HG03066 (cell line): Measurements from ENCODE around the gene FBXO27.
"Not testable (repeated sequence)": the region's sequence is repeated elsewhere in the genome, so short reads cannot be mapped to it uniquely, and the experiment has no call there.

Experiments
- ATAC-seq: cut with Tn5 transposase; IDR thresholded peaks from one replicate; pipeline ENCODE4 v1.9.1; 2021; ENCODE audit warnings: low read depth; ENCODE audit not compliant: unreplicated experiment

The FBXO27 gene

GRCh38 chr19:39032063-39032918 is at the start of gene FBXO27:
FBXO27 (minus strand) TSS chr19:39032549; CDS start chr19:39032227, 322 bp downstream.
- no peak for ATAC-seq

GRCh38 chr19:39080431-39080830 is 48.1 kb upstream of the FBXO27 start:
- ATAC-seq = no peak

- no peak for ATAC-seq
These were observed 46.3 kb upstream of the FBXO27 start for GRCh38 chr19:39078436-39079200.

GRCh38 chr19:39077323-39077722 is 45.0 kb upstream of the FBXO27 start:
- no peak for ATAC-seq

GRCh38 chr19:39074942-39075341 is 42.6 kb upstream of the FBXO27 start:
- no peak for ATAC-seq

- no peak for ATAC-seq
These were observed 41.9 kb upstream of the FBXO27 start for GRCh38 chr19:39074205-39074692.

- no peak for ATAC-seq
These were observed 38.5 kb upstream of the FBXO27 start for GRCh38 chr19:39070888-39071287.

GRCh38 chr19:39068259-39068658 is 35.9 kb upstream of the FBXO27 start:
- ATAC-seq = not testable (repeated sequence)

GRCh38 chr19:39067104-39067503 is 34.8 kb upstream of the FBXO27 start:
- ATAC-seq = no peak

GRCh38 chr19:39065928-39066327 is 33.6 kb upstream of the FBXO27 start:
- no peak for ATAC-seq

- ATAC-seq = no peak
These were observed 32.1 kb upstream of the FBXO27 start for GRCh38 chr19:39064405-39064804.

- ATAC-seq = no peak
These were observed 27.8 kb upstream of the FBXO27 start for GRCh38 chr19:39060171-39060570.

- no peak for ATAC-seq
These were observed 27.0 kb upstream of the FBXO27 start for GRCh38 chr19:39059302-39059701.

GRCh38 chr19:39057615-39058014 is 25.3 kb upstream of the FBXO27 start:
- ATAC-seq = no peak

GRCh38 chr19:39054091-39054470 is 21.7 kb upstream of the FBXO27 start:
- no peak for ATAC-seq

GRCh38 chr19:39053276-39054090 is 21.1 kb upstream of the FBXO27 start:
- no peak for ATAC-seq

GRCh38 chr19:39052846-39053245 is 20.5 kb upstream of the FBXO27 start:
- ATAC-seq = no peak

GRCh38 chr19:39052243-39052746 is 19.9 kb upstream of the FBXO27 start:
- no peak for ATAC-seq

GRCh38 chr19:39047073-39047472 is 14.7 kb upstream of the FBXO27 start:
- ATAC-seq = no peak

- ATAC-seq = no peak
These were observed 13.9 kb upstream of the FBXO27 start for GRCh38 chr19:39046037-39046821.
